CD4-positive, alpha-beta T cell treated with Interleukin-10 for 1 hour (primary cell): Measurements from ENCODE around the gene C5orf58.

Experiments
- DNase-seq: peaks from one replicate; pipeline ENCODE4 v3.0.0-alpha.2; 2020

Gene C5orf58, protein sequence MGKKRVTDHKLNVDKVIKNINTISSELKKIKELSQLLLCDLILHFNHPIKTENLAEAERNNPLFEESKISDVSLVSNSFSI

DNA sequence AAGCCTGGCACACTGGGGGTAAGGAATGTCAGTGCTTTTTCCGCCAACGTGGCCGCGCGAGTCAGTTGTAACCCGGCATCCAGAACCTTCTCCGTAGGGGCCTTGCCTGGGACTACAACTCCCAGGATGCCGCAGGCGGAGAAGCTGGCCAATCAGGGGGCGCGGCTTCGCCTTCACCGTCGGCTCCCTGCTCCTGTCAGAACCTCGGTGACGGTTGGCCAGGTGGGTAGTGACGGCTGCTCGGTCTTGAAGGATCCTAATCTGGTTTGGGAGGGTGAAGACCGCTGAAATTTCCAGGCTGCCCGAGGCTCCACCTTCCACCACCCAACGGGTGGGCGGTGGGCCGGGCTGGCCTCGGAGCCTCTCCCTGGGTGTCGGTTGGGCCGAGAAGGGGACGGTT lies at the start of gene C5orf58:
TSS of gene C5orf58 (plus strand) at position 200 of the 400 bp plus-strand sequence. CDS start 1,992 bp downstream, outside the sequence.
- no peak for DNase-seq

DNA sequence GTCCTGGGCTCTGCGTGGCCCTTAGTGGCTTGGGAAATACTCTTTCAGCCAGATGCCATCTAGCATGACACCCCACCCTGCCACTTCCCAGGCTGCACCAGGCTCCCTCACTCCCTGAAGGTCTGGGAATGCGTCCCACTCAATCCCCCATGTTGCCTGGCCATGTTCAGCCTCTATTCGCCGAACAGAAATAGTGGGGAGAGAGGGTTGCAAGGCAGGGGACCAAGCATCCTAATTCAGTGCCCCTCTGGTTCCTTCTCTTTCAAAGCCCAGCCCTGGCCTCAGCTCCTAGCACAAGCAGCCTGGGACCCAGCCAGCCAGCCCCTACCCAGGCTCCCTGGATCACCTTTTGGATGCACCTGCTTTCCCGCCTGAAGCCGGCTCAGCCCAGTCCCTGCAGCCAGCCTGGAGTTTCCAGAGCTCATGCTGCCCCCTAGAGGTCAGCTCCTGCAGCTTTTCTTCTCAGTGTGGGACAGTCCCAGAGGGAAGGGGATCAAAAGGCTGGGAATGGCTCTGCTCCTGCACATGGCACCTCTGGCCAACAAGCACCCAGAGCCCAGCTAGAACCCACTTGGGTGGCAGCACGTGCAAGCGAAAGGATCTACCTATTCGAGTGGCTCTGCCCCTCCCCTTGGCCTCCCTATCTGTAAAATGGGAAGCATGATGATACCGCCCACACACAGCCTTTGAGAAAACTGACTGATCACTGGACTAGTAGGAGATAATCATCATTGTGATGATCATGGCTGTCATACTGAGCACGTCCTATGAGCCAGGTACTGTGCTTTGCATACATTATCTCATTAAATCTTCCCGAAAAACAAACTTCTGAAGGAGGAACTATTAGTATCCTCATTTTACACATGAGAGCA lies 48.7 kb upstream of the C5orf58 start:
- DNase-seq, result peak; percentile 33

DNA sequence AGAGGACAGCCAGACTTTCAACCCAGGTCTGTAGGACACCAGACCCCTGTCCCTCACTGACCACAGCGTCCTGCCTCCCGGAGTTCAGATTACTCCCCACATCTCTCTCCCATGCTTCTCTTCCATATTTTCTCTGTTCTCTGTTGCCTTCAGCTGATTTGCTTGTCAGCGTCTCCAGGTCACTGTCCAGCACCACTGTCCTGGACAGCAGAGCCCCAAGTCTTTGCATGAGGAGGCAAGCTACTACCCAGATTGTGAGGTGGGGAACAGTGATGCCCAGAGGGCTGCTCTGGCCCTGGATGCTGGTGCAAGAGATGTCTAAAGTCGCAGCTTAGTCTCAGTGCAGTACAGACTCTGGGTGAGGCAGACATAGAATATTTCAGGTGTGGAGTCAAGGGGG lies 48.0 kb upstream of the C5orf58 start:
- no peak for DNase-seq

DNA sequence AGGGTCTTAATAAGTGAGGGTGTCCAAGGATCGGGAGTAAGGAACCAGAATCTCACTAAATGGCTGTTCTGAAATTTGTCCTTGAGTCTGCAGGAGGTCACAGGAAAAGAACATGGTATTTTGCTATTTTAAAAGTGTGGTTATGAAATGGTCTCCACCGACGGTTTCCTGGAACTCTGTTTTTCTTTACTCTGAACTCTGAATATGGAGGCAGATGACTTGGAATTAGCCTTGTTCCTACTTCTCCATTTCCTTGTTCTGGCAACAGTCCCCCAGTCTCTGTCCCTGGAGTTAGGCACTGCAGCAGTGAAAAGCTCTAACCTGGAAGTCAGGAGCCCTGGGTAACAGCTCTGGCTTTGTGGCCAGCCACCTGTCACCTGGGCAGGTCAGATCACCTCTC lies 46.6 kb upstream of the C5orf58 start:
- no peak for DNase-seq

DNA sequence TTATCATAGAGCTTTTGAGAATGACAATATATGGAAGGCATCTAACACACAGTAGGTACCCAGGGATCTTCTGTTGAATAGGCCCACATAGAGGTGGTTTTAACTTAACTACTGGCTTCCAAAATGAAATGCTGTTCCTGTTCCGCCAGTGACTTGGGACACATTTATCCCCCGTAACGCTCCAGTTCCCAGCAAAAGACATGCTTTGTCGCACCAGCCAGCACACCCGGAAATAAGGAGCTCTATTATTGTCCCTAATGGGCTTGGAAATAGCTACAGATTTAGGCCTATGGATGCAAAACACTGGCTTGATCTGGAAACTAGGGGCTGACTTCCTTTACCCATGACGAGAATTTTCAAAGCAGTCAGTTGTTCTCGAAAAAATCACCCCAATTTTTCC lies 45.9 kb upstream of the C5orf58 start:
- no peak for DNase-seq

DNA sequence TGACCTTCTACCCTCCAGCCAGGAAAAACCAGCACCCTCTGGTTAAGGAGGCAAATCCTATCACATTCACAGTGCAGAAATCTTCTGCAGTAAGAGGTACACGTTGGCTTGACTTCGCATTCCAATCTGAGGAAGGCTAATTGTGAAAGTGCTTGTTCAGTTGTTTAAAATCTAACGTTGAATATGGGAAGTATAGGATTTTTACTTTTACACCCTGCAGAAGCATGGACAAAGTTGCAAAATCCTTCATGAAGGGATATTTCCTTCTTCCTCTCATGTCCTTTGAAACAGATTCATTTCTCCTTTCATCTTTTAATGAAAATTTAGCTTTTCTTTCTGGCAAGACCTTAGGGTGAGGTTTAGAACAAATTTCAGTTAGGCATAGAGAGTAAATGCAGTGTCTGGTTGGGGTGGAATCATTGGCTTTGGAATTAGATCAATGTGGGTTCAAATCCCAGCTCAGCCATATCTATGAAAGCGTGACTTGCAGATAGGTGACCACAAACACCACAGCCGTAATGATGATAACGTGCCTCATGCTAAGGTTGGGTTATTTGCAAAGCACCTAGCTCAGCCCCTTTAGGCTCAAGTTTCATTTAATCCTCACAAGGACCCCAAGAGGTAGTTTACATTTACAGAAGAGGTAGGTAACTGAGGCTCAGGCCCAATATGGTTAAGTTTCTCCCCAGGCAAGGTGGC lies 42.2 kb upstream of the C5orf58 start:
- DNase-seq, result no peak

DNA sequence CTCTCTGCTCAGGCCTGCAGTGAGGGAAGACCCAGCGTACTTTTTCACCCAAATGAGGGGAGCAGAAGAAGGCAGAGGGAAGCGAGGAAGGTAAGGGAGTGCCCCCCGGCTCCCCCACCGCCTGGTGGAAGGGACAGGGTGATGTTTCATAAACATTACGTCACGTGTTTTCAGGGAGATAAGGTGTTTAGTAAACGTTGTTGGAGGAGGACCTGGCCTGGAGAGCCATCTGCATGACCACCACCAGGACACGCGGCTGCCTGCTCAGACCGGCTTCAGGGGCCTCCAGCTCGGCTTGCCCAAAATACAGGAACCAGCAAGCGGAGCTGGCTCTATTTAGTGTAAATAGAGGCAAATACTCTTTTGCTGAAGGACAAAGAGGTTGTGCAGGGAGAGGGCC lies 40.0 kb upstream of the C5orf58 start:
- DNase-seq, result no peak

DNA sequence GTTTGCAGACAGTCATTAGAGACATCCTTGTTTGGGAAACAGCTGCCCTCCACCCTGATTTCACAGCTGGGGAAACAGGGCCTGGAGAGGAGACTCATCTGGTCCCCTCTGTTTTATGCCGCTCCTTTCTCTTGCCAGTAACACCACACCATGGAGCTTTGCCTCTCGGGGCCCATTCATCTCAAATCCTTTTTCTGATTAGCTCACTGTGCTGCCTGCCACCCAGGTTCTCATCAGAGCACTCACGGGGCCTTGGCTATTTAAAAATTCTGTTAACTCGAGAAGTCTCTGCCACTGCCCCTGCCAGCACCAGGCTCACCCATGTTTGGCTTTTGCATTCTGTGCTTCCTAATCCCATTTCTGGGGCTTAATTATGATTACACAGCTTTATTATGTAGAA lies 36.8 kb upstream of the C5orf58 start:
- DNase-seq, result no peak

DNA sequence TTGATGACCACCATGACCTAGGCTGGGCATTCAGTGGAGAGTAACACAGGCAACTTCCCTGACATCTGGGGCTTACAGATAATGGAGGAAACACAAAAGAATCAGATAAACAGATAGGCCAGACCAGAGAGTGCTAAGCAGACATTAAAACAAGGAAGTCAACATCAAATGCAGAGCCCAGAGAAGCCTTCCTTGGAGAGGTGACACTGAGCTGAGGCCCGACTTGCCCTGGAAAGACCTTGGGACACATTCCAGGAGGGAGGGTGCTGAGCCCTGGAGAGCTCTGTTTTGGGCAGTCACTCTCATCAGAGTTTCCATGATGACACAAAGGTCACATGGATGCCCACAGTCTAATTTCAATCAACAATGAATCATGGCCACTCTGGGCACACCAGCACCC lies 31.9 kb upstream of the C5orf58 start:
- DNase-seq, result no peak

DNA sequence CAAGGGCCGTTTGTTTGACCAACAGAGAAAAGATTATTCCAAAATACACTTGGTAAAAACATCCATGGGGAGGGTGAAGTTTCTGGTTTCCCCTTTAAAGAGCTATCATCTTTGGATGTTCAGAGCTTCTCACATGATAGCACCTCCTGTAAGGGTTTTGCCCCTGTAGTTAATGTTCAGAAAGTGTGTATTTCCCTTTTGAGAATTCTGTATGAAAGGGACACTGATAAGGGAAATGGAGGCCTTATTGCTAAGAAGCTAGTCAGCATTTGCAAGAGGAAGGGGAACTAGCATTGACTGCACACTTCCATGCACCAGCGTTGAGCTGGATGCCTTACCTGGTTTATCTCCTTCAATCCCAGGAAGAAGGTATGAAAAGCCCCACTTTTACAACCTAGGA lies 31.5 kb upstream of the C5orf58 start:
- no peak for DNase-seq

DNA sequence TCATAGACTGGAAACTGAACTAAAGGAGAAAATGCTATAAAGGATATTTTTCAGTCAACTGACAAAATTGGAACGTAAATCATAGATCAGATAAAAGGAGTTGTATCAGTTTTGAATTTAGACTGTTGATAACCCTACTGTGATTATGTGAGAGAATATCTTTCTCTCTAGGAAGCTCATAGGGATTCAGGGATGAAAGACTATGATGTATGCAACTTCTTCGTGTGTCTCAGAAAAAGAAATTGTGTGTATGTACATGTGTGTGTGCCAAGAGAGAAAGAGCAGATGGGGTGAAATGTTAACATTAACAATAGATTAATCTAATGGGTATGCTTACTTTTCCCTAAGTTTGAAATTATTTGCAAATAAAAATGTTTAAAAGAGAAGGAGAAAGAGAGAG lies 30.7 kb upstream of the C5orf58 start:
- DNase-seq, result no peak

DNA sequence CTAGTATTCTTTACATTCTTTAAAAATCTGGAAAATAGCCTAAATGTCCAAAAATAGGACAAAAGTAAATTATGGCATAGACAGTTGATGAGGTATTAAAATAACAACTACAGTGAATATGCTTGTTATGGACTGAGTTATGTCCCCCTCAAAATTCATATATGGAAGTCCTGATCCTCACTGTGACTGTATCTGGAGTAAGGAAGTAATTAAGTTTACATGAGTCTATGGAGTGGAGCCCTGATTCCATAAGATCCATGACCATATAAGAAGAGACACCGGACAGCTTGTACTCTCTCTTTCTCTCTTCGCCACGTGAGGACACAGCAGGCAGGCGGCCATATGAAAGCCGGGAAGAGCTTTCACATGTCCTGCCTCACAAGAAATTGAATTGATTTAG lies 28.6 kb upstream of the C5orf58 start:
- DNase-seq, result no peak

DNA sequence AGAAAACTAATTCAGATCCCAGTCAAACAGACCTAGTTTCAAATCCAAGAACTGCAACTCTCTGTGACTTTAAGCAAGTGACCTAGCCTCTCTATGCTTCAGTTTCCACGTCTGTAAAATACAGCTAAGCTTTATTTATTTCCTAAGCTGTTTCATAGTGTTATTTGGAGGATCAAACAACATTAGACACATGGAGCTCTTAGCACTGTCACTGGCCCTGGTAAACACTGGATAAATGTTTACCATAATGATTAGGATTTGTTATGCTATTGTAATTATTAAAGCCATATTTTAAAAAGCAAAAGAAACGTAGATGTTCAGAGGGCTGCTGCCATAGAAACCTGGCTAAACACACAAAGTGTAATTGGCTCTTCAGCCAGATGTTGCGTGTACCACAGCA lies 26.6 kb upstream of the C5orf58 start:
- DNase-seq, result no peak

DNA sequence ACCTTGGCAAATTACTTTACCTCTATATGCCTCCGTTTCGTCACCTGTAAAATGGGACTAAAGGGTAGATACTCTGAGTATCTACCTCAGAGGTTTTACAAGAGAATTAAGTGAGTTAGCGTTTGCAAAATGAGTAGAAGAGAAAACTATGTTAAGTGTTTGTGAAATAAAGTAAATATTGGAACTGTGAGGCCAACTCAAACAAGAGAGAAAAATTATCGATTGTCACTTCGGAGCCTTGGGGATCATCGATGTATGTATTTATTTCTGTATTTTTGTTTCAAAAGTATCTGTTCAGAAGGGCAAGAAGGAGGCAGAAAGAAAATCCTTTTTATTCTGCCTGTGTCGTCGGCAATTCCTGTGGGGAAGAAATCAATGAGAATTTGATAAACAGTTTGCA lies 25.8 kb upstream of the C5orf58 start:
- no peak for DNase-seq

DNA sequence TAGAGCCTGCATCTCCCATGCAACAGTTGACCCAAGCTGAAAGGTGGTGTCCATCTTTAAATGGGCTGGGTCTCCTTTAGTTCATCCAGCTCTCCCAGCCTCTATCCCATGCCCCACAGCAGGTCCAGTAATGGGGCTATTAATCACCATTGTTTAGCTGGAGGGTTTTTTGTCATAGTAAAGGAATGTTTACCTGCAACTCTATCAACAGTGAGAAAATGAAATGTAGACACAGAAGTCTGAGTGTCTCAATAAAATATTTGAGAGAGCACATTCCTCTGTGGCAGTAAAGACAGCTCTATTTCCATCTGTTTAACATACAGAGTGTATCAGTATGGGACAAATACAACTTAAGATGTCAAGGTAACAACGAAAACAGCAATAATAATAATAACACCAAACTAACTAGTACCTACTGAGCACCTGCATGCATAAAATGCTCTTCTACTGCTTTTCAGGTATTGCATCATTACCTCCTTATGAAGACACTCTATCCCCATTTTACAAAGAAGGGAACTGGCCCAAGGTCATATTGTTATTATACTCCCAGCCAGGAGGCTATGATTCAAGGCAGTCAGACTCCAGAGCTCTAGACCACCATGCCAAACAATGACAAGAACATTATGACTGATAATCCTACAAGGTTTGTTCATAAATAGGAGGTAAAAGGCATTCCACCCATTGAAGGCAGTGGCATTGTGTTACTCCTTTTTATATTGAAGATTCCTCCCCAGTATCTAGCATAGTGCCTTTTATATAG lies 21.0 kb upstream of the C5orf58 start:
- DNase-seq, result no peak

DNA sequence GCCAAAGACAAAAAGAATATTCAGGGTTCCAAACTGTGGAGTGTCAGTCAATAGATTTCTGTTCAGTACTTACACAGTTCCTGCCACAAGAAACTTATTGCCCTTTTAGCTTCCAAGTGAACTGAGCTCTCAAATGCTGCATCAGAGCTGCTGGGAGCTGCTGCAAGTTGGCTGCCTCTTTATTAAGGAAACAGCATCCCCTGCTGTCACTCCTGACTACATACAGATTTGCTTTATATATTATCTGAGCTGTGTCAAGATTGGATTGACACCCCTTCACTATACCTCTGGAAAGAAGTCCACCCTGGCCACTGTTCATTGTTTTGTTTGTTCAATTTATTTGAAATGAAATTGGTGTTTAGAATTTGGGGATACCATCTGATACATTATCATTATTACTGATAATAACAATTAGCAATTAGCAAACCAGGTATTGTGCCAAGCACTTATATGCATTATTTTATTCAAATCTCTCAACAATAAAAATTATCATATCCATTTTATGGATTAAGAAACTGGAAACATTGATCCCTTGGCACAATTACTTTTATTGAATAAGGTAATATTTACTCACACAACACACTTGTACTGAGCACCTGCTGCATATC lies 16.4 kb upstream of the C5orf58 start:
- DNase-seq, result peak; percentile 19

DNA sequence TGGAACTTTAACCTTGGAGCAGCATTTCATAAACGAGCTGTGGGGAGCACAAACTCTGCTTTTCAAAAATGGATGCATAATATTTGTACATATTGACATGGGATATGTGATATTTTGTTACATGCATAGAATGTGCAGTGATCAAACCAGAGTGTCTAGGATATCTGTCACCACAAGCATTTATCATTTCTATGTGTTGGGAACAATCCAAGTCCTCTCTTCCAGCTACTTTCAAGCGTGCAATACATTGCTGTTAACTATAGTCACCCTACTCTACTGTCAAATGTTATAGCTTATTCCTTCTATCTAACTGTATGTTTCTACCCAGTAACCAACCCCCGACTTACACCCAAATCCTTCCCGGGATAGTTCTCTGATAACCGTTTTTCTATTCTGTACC lies 15.0 kb upstream of the C5orf58 start:
- no peak for DNase-seq

DNA sequence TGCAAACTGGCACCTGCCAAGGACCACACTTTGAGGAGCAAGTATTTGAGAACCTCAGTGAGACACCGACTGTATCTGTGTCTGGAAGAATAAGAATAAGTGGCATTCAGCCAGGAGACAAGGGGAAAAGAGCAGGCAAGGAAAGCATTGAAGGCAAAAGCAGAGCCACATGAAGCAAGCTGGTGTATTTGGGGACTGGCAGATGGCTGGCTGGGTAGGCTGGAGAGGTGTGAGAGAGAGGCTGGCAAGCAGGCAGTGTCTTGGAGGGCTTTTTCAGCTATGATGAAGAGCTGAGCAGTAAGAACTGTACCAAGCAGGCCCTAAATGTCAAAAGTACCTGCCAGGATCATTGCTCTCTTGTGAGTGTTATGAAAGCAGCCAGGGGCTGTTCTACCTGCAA lies 14.1 kb upstream of the C5orf58 start:
- no peak for DNase-seq

DNA sequence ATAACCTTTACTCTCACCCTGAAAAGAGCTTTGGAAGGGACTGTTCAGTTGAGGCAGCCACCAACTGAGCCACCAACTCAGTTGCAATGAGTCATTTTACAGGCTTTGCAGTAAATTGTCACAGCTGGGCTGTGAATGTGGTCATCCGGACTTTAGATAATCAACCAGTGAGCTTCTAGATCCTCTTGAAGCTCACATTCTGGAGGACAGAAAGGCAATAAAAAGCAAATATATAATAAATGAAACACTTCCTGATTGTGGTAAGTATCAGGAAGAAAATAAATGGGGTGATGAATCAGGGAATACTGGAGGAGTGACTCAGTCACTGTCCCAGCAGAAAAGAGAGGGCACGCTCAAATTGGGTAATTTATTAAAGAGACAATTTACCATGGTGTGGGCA lies 13.2 kb upstream of the C5orf58 start:
- DNase-seq, result no peak

DNA sequence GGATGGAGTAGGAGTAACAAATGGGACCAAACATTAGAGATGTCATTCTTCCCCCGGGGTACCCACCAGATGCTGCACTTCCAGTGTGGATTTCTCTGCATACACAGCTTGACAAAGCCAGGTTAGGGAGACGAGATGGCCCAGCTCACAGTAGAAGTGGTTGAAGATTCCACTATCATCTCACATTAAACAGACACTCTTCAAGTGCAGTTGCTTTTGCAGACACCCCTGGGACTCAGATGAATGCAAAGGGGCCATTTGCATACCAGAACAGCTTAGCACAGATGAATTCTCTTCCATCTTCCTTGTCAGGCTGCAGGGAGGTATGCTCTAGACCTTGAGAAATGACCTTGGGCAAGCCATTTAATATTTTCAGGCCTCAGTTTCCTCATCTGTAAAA lies 12.6 kb upstream of the C5orf58 start:
- no peak for DNase-seq

DNA sequence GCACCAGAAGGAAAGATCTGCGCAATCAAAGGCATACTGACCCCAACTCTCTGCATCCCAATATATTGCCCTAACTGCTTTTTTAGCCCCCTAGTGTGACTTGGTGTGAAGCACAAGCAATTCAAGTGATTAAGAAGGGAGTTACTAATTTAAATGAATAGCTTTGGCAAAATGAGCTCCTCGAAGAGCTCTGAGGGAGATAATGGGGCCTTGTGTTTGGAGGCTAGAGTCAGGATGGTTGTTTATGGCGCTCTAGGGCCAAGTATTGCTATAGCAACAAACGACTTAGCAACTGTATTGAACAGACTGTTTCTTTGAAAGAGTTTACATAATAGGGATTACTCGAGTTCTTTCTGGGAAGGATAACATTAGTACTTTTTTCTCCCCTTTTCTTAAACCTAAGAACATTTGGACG lies 11.5 kb upstream of the C5orf58 start:
- no peak for DNase-seq

DNA sequence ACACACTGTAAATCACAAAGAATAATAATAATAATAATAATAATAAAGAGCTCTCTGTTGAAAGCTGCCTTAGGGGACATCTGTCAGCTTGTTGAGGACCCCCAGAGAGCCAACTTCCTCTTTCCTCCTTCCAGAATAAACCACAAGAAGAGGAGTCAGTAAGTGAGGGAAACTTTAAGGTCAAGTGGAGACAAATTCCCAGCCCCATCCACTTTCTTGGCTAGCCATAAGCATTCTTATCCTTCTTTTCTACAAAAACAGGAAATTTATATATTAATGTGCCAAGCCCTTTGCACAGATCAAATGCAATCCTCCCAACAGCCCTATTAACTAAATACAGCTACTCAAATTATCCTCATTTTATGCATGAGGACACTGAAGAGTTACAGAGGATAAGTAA lies 9.4 kb upstream of the C5orf58 start:
- DNase-seq, result no peak

DNA sequence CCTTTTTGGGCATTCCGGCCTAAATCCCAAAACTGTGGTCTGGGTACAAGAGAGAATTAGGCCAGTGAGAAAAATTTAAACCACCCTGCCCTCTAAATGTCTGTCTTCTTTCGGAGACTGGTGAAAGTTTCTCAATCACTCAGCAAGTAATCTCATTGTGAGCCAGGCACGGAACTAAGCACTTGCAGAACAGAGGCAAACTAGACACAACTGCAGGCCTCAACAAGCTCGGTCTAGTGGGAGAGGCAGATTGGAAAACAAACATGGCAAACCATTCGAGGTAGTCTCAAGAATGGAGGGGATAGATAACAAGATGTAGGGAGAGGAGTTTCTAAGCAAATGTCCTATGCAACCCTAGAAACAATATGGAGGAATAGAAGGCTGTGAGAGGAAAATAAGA lies 8.9 kb upstream of the C5orf58 start:
- no peak for DNase-seq
